Measurements from ENCODE around the gene DDX25. TPM values are rescaled to one million over a fixed set of nuclear protein-coding genes. Genes with fewer than 3 reads are reported as not detected.

Gene DDX25
- total RNA-seq, 1 donor = not detected

DNA sequence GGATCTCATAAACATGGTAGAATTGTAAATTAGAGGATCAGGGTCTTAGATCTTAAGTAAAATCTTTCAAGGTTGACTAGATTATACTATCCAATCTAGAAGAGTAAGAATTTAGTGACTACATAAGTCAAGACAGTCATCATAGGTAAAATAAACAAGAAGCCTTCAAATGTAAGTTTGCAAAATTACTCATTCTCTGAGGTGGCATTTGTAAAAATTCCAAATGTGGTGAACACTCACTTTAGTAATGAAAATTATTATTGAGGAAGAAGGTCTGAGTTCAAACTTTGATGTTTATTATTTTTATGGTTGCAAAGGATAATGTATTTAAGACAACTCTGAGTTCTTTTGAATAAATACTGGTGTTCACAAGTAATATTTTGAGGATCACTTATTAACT, 12.2 kb upstream of the DDX25 start:
- TF ChIP-seq, protein P1, sequence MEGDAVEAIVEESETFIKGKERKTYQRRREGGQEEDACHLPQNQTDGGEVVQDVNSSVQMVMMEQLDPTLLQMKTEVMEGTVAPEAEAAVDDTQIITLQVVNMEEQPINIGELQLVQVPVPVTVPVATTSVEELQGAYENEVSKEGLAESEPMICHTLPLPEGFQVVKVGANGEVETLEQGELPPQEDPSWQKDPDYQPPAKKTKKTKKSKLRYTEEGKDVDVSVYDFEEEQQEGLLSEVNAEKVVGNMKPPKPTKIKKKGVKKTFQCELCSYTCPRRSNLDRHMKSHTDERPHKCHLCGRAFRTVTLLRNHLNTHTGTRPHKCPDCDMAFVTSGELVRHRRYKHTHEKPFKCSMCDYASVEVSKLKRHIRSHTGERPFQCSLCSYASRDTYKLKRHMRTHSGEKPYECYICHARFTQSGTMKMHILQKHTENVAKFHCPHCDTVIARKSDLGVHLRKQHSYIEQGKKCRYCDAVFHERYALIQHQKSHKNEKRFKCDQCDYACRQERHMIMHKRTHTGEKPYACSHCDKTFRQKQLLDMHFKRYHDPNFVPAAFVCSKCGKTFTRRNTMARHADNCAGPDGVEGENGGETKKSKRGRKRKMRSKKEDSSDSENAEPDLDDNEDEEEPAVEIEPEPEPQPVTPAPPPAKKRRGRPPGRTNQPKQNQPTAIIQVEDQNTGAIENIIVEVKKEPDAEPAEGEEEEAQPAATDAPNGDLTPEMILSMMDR (IDR thresholded peaks at IDR 0.05; ENCODE audit: insufficient read depth, low read depth, low read length) = no peak
- no peak for DNase-seq (ENCODE audit: low read depth)
- H3K4me3 ChIP-seq (ENCODE audit: low read depth, low read length) = no peak overlapping the region

DNA sequence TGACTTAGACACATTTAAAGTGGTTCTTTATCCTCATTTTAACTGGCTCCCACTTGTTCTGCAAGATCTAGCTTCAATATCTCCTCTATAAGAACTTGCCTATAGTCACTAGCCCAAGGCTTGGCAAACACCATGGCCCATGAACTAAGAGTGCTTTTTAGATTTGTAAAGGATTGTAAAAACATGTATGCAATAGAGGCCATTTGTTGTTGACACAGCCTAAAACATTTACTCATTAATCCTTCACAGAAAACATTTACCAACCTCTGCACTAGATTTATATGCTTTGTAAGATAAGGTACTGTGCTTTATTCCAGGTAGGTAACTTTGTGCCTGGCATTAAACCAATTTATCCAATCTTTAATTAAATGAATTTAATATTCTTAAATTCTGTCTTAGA, 11.3 kb upstream of the DDX25 start:
- H3K4me3 ChIP-seq (ENCODE audit: low read depth, low read length) = no peak overlapping the region
- no peak for DNase-seq (ENCODE audit: low read depth)
- TF ChIP-seq, protein P1 (IDR thresholded peaks at IDR 0.05; ENCODE audit: insufficient read depth, low read depth, low read length) = no peak

- TF ChIP-seq, protein P1 (IDR thresholded peaks at IDR 0.05; ENCODE audit: insufficient read depth, low read depth, low read length) = no peak
- H3K4me3 ChIP-seq (ENCODE audit: low read depth, low read length) = peak overlapping the region; percentile 88
- no peak for DNase-seq (ENCODE audit: low read depth)
Measured at GRCh38 chr11:125901872-125902271, 2.4 kb upstream of the DDX25 start.

DNA sequence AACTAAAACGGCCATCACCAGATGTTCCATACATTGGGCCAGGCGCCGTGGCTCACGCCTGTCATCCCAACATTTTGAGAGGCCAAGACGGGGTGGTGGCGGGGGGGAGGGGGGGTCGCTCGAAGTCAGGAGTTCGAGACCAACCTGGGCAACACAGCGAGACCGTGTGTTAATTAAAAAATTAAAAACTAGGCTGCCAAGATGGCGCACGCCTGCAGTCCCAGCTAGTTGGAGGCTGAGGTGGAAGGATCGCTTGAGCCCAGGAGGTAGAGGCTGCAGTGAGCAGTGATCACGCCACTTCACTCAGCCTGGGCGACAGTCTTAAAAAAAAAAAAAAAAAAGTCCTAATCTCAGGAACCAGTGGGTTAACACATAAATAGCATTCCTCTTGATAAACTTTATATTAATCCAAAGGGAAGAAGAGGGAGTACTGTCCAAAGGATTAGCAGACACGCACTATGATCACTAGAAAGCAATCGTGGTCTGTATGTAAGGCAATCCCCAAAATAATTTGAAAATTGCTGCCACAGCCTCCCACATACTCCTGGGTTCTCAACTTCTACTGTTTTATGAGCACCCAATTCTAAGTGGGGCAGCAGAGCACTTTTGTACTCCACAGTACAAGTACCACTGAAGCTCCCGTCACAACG, 1.9 kb upstream of the DDX25 start:
- peak overlapping the region; percentile 88 for H3K4me3 ChIP-seq (ENCODE audit: low read depth, low read length)
- TF ChIP-seq, protein P1 (IDR thresholded peaks at IDR 0.05; ENCODE audit: insufficient read depth, low read depth, low read length) = no peak
- DNase-seq (ENCODE audit: low read depth) = no peak

- peak within 1 kb of the TSS; percentile 88 for H3K4me3 ChIP-seq (ENCODE audit: low read depth, low read length)
- DNase-seq (ENCODE audit: low read depth) = peak; percentile 81
- TF ChIP-seq, protein P1 (IDR thresholded peaks at IDR 0.05; ENCODE audit: insufficient read depth, low read depth, low read length) = no peak
Measured at GRCh38 chr11:125902927-125903710, 1.2 kb upstream of the DDX25 start, which contains the start of gene PUS3. PUS3 (minus strand) TSS chr11:125903206; CDS start chr11:125896284, 6,922 bp downstream.

DNA sequence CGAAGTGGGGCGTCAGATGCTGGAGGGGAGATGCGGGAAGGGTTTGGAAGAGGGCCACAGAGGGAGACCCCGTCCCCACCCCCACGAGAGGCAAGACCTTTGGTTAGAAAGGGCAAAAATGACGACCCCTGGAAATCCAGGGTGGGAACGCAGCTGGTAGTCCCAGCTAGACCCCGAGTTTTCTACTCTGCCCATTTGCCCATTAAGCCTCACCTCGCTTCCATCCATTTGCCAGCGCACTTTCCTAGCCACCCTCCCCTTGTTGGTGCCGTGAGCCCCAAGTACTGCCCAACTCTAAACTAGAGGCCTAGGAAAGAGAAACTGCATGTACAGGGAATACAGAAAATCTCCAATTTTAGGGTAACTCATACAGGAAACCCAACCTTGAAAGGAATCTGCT, 370 bp downstream of the DDX25 start:
- no peak for DNase-seq (ENCODE audit: low read depth)
- H3K4me3 ChIP-seq (ENCODE audit: low read depth, low read length) = no peak overlapping the region
- TF ChIP-seq, protein P1 (IDR thresholded peaks at IDR 0.05; ENCODE audit: insufficient read depth, low read depth, low read length) = no peak
